DOHH2 (cell line): ENCODE measurements around the gene ITPR2.

Experiments used
- EZH2phosphoT487 ChIP-seq: fragments of 200-600 bp; sonication (generic); IDR thresholded peaks from 2 replicates; pipeline ENCODE4 v1.6.1; 2017; ENCODE audit warnings: borderline replicate concordance, mild to moderate bottlenecking, antibody characterized with exemption, low read length, moderate library complexity, mixed read lengths
- TF ChIP-seq, protein P1 (sequence below): fragments of 200-600 bp; sonication (generic); IDR thresholded peaks from one replicate; pipeline ENCODE4 v1.5.1; 2014; ENCODE audit warnings: antibody characterized with exemption, mild to moderate bottlenecking, low read depth, low read length; ENCODE audit not compliant: poor library complexity, severe bottlenecking

DNA sequence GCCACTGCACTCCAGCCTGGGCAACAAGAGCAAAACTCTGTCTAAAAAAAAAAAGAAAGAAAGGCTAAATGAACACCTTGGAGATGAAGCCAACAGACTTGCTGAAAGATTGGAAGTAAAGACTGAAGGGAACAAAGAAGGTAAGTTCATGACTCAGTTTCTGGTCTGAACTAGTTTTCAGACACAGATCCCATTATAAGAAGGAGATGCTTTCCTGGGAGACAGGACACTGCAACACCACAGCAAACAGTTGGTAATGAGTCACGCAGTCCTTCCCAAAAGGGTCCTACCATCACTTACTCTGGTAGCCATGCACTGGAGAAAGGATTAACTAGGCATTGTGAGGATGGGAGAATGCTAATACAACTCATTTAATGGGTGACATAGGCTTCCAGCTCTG lies 540.4 kb downstream of the ITPR2 start:
- TF ChIP-seq, protein P1, sequence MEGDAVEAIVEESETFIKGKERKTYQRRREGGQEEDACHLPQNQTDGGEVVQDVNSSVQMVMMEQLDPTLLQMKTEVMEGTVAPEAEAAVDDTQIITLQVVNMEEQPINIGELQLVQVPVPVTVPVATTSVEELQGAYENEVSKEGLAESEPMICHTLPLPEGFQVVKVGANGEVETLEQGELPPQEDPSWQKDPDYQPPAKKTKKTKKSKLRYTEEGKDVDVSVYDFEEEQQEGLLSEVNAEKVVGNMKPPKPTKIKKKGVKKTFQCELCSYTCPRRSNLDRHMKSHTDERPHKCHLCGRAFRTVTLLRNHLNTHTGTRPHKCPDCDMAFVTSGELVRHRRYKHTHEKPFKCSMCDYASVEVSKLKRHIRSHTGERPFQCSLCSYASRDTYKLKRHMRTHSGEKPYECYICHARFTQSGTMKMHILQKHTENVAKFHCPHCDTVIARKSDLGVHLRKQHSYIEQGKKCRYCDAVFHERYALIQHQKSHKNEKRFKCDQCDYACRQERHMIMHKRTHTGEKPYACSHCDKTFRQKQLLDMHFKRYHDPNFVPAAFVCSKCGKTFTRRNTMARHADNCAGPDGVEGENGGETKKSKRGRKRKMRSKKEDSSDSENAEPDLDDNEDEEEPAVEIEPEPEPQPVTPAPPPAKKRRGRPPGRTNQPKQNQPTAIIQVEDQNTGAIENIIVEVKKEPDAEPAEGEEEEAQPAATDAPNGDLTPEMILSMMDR, result no peak
- no peak for TF ChIP-seq EZH2phosphoT487
